ENCODE results near the gene ADISSP. TPM values are rescaled to one million over a fixed set of nuclear protein-coding genes. Genes with fewer than 3 reads are reported as not detected.
A peak's percentile ranks its signal among the peaks of the same experiment; 100 is the strongest.

The ADISSP gene
- total and polyA plus RNA-seq, 9 donors, result 17.0 to 26.7 (median 25.0) TPM

GRCh38 chr20:3749087-3749688, 18.4 kb downstream of the ADISSP start:
- DNase-seq, result no peak
- WGBS (ENCODE audit: insufficient coverage), result 77% methylated on average over 7 of the region's 24 CpGs

GRCh38 chr20:3748073-3748472, 19.5 kb downstream of the ADISSP start:
- H3K27me3 ChIP-seq (ENCODE audit: control insufficient read depth, insufficient read depth, low read length), result peaks cover 11% of the 10 kb centered on the region
- no peaks in the 10 kb centered on the region for H3K9me3 ChIP-seq (replicated peaks; ENCODE audit: control insufficient read depth, low read depth, low read length)

More at GRCh38 chr20:3749087-3749688, 18.4 kb downstream of the ADISSP start:
- peaks cover 64% of the 10 kb centered on the region for H3K36me3 ChIP-seq (ENCODE audit: control insufficient read depth, insufficient read depth, low read length)
- peaks cover 3% of the 10 kb centered on the region for H3K4me1 ChIP-seq (ENCODE audit: control insufficient read depth, insufficient read depth, low read length)
- H3K9me3 ChIP-seq (replicated peaks; ENCODE audit: control insufficient read depth, low read depth, low read length), result no peaks in the 10 kb centered on the region
- no peak overlapping the region for H3K27ac ChIP-seq (ENCODE audit: low read length)
- no peak overlapping the region for H3K4me3 ChIP-seq (ENCODE audit: low read length)
- H3K27me3 ChIP-seq (ENCODE audit: control insufficient read depth, insufficient read depth, low read length), result peaks cover 11% of the 10 kb centered on the region

GRCh38 chr20:3747471-3747870, 20.1 kb downstream of the ADISSP start:
- WGBS (ENCODE audit: insufficient coverage), result 100% methylated on average over 1 of the region's 2 CpGs
- no peak for DNase-seq
- Histone ChIP-seq H3K9me3 (replicated peaks; ENCODE audit: control insufficient read depth, low read depth, low read length) (no peaks in the 10 kb centered on the region), H3K4me1 (ENCODE audit: control insufficient read depth, insufficient read depth, low read length) (peaks cover 3% of the 10 kb centered on the region), H3K27me3 (ENCODE audit: control insufficient read depth, insufficient read depth, low read length) (peaks cover 11% of the 10 kb centered on the region), H3K36me3 (ENCODE audit: control insufficient read depth, insufficient read depth, low read length) (peaks cover 64% of the 10 kb centered on the region), H3K4me3 (ENCODE audit: low read length) (no peak overlapping the region), H3K27ac (ENCODE audit: low read length) (no peak overlapping the region)

More at GRCh38 chr20:3748073-3748472, 19.5 kb downstream of the ADISSP start:
- peaks cover 67% of the 10 kb centered on the region for H3K36me3 ChIP-seq (ENCODE audit: control insufficient read depth, insufficient read depth, low read length)
- 89% methylated on average over 13 of the region's 16 CpGs for WGBS (ENCODE audit: insufficient coverage)
- peaks cover 3% of the 10 kb centered on the region for H3K4me1 ChIP-seq (ENCODE audit: control insufficient read depth, insufficient read depth, low read length)
- no peak overlapping the region for H3K4me3 ChIP-seq (ENCODE audit: low read length)
- no peak overlapping the region for H3K27ac ChIP-seq (ENCODE audit: low read length)
- no peak for DNase-seq

GRCh38 chr20:3745686-3746173, 21.8 kb downstream of the ADISSP start:
- no peak for DNase-seq
- Histone ChIP-seq H3K4me3 (ENCODE audit: low read length) (no peak overlapping the region), H3K27me3 (ENCODE audit: control insufficient read depth, insufficient read depth, low read length) (peaks cover 8% of the 10 kb centered on the region), H3K36me3 (ENCODE audit: control insufficient read depth, insufficient read depth, low read length) (peaks cover 64% of the 10 kb centered on the region), H3K4me1 (ENCODE audit: control insufficient read depth, insufficient read depth, low read length) (peaks cover 3% of the 10 kb centered on the region), H3K27ac (ENCODE audit: low read length) (no peak overlapping the region), H3K9me3 (replicated peaks; ENCODE audit: control insufficient read depth, low read depth, low read length) (no peaks in the 10 kb centered on the region)
- 94% methylated on average over 5 of the region's 11 CpGs for whole genome bisulfite sequencing (ENCODE audit: insufficient coverage)

GRCh38 chr20:3744806-3745685, 22.5 kb downstream of the ADISSP start:
- peaks cover 7% of the 10 kb centered on the region for H3K4me1 ChIP-seq (ENCODE audit: control insufficient read depth, insufficient read depth, low read length)
- DNase-seq, result peak; percentile 38
- H3K36me3 ChIP-seq (ENCODE audit: control insufficient read depth, insufficient read depth, low read length), result peaks cover 61% of the 10 kb centered on the region
- 44% methylated on average over 41 of the region's 45 CpGs for WGBS (ENCODE audit: insufficient coverage)
- H3K9me3 ChIP-seq (replicated peaks; ENCODE audit: control insufficient read depth, low read depth, low read length), result no peaks in the 10 kb centered on the region
- H3K27ac ChIP-seq (ENCODE audit: low read length), result no peak overlapping the region
- H3K4me3 ChIP-seq (ENCODE audit: low read length), result no peak overlapping the region
- peaks cover 3% of the 10 kb centered on the region for H3K27me3 ChIP-seq (ENCODE audit: control insufficient read depth, insufficient read depth, low read length)

- H3K27me3 ChIP-seq (ENCODE audit: control insufficient read depth, insufficient read depth, low read length), result peaks cover 2% of the 10 kb centered on the region
- DNase-seq, result no peak
- WGBS (ENCODE audit: insufficient coverage), result no CpG with 5 or more reads among the region's 1 CpG
- no peaks in the 10 kb centered on the region for H3K9me3 ChIP-seq (replicated peaks; ENCODE audit: control insufficient read depth, low read depth, low read length)
- no peak overlapping the region for H3K4me3 ChIP-seq (ENCODE audit: low read length)
- peaks cover 11% of the 10 kb centered on the region for H3K4me1 ChIP-seq (ENCODE audit: control insufficient read depth, insufficient read depth, low read length)
- peaks cover 60% of the 10 kb centered on the region for H3K36me3 ChIP-seq (ENCODE audit: control insufficient read depth, insufficient read depth, low read length)
- no peak overlapping the region for H3K27ac ChIP-seq (ENCODE audit: low read length)
Measured at GRCh38 chr20:3744037-3744436, 23.5 kb downstream of the ADISSP start.

- H3K4me3 ChIP-seq (ENCODE audit: low read length), result no peak overlapping the region
- H3K36me3 ChIP-seq (ENCODE audit: control insufficient read depth, insufficient read depth, low read length), result peaks cover 57% of the 10 kb centered on the region
- no peak for DNase-seq
- H3K27me3 ChIP-seq (ENCODE audit: control insufficient read depth, insufficient read depth, low read length), result peaks cover 2% of the 10 kb centered on the region
- H3K9me3 ChIP-seq (replicated peaks; ENCODE audit: control insufficient read depth, low read depth, low read length), result no peaks in the 10 kb centered on the region
- WGBS (ENCODE audit: insufficient coverage), result no CpG with 5 or more reads among the region's 2 CpGs
- H3K4me1 ChIP-seq (ENCODE audit: control insufficient read depth, insufficient read depth, low read length), result peaks cover 14% of the 10 kb centered on the region
- no peak overlapping the region for H3K27ac ChIP-seq (ENCODE audit: low read length)
Measured at GRCh38 chr20:3743251-3743650, 24.3 kb downstream of the ADISSP start.

- peaks cover 17% of the 10 kb centered on the region for H3K4me1 ChIP-seq (ENCODE audit: control insufficient read depth, insufficient read depth, low read length)
- 45% methylated on average over 7 of the region's 7 CpGs for WGBS (ENCODE audit: insufficient coverage)
- H3K4me3 ChIP-seq (ENCODE audit: low read length), result no peak overlapping the region
- peaks cover 2% of the 10 kb centered on the region for H3K27me3 ChIP-seq (ENCODE audit: control insufficient read depth, insufficient read depth, low read length)
- H3K36me3 ChIP-seq (ENCODE audit: control insufficient read depth, insufficient read depth, low read length), result peaks cover 46% of the 10 kb centered on the region
- peak; percentile 2 for DNase-seq
- no peaks in the 10 kb centered on the region for H3K9me3 ChIP-seq (replicated peaks; ENCODE audit: control insufficient read depth, low read depth, low read length)
- H3K27ac ChIP-seq (ENCODE audit: low read length), result no peak overlapping the region
Measured at GRCh38 chr20:3741836-3742458, 25.6 kb downstream of the ADISSP start.

- WGBS (ENCODE audit: insufficient coverage), result 79% methylated on average over 8 of the region's 15 CpGs
- Histone ChIP-seq H3K36me3 (ENCODE audit: control insufficient read depth, insufficient read depth, low read length) (peaks cover 46% of the 10 kb centered on the region), H3K4me1 (ENCODE audit: control insufficient read depth, insufficient read depth, low read length) (peaks cover 17% of the 10 kb centered on the region), H3K27ac (ENCODE audit: low read length) (no peak overlapping the region), H3K27me3 (ENCODE audit: control insufficient read depth, insufficient read depth, low read length) (peaks cover 2% of the 10 kb centered on the region), H3K4me3 (ENCODE audit: low read length) (no peak overlapping the region), H3K9me3 (replicated peaks; ENCODE audit: control insufficient read depth, low read depth, low read length) (no peaks in the 10 kb centered on the region)
- no peak for DNase-seq
Measured at GRCh38 chr20:3740615-3741301, 26.8 kb downstream of the ADISSP start.
